ENCODE results near the gene EEF2K.

Gene EEF2K

DNA sequence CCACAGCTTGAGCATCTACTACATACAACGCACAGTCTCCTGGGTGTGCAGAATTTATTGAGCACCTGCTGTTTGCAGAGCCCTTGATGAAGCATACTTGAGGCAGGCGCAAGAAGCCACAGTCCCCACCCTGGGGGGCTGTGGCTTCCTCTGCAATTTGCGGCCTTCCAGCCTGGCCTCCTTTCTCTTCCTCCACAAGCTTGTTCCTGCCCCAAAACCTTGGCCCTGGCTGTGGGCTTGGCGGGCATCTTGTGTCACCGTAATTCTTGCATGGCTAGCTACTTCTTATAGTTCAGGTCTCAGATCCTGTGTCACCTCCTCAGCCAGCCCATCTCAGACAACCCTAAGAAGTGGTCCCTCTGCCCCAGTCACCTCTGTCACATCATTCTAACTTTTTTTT lies 47.2 kb downstream of the EEF2K start:
- no peak for DNase-seq (ENCODE audit: low read depth)

DNA sequence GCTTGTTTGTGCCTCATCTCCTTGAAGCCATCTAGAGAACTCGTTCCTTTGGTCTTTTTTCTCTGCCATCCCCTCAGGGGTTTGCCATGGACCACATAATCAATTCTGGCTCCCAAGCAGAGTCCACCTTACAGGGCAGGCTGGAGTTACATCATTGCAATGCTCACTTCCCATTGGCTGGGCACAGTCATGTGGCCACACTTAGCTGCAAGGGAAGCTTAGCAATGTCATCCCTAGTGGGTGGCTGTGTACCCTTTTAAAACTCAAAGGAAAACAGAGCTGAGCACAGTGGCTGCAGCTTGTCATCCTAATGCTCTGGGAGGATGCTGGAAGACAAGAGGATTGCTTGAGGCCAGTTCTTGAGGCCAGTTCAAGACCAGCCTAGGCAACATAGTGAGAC lies 49.3 kb downstream of the EEF2K start:
- no peak for DNase-seq (ENCODE audit: low read depth)

GRCh38 chr16:22257440-22257839 lies 51.4 kb downstream of the EEF2K start:
- DNase-seq (ENCODE audit: low read depth) = no peak

DNA sequence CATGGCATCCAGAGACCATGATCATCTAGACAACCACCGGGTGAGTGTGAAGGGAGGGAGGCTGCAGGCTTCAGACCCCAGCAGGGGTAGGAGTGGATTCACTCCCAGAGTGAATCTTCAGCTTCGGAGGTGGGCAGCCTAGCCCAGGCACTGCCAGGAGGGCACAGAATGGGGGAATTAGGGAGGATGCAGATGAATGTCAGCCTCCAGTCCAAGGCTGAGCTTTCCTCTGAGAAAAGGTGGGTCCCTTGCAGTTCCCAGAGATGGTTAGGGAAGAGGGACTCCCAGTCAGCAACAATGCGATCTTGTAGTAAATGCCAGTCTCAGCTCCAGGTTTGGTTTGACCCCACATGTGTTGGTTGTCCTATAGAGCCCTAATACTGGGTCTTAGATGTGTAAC lies 54.4 kb downstream of the EEF2K start:
- DNase-seq (ENCODE audit: low read depth) = no peak

DNA sequence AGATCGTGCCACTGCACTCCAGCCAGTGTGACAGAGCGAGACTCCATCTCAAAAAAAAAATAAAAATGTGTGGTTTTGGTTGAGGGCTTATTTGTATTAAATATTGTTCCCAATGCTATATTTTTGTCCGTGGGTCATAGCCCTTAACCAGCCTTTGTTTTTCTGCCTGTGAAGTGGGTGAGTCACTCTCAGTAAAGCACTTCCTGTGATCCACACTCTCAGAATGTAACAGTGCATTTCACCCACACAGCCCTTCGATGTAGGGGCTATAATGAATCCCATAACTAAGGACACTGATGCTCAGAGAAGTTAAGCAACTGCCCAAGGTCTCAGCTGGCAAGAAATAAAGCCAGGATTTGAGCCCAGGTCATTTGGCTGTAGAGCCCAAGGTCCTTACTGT lies 56.4 kb downstream of the EEF2K start:
- DNase-seq (ENCODE audit: low read depth) = peak; percentile 19

DNA sequence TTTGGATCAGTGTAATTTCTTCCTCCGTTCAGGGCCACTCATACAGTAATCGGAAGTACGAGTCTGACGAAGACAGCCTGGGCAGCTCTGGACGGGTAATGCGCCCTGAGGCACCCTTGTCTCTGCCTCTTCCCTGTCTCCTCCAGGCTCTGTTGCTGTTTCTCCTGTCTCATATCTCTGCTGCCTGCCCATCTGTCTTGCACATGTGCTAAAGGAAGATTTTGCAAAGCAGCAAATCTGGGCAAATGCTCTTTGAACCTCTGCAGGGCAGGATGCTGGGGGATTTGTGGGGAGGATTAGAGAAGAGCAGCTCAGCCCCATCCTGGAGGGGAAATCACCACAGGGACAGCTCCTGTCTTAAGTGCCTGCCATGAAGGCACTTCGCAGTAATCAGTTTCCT lies 58.7 kb downstream of the EEF2K start:
- DNase-seq (ENCODE audit: low read depth) = no peak

DNA sequence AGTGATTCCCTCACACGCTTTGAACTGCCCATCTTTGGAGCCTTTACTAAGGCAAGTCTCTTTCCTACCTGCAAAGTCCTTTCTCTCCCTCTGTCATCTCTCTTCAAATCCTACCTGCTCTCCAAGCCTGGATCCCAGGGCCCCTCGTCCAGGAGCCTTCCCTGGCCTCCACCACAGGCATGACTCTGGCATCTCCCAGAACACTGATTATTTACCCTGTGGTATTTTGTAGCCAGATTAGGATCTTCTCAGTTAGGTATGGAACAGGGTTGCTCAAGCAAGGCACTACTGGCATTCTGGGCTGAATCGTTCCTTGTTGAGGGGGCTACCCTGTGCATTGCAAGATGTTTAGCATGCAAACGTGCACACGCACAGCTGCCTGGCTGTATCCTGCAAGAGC lies 59.3 kb downstream of the EEF2K start:
- no peak for DNase-seq (ENCODE audit: low read depth)

GRCh38 chr16:22266546-22266945 lies 60.5 kb downstream of the EEF2K start:
- no peak for DNase-seq (ENCODE audit: low read depth)

- DNase-seq (ENCODE audit: low read depth) = no peak
Observed at GRCh38 chr16:22267764-22268163, 61.7 kb downstream of the EEF2K start.

GRCh38 chr16:22270525-22270924 lies 64.4 kb downstream of the EEF2K start:
- no peak for DNase-seq (ENCODE audit: low read depth)

DNA sequence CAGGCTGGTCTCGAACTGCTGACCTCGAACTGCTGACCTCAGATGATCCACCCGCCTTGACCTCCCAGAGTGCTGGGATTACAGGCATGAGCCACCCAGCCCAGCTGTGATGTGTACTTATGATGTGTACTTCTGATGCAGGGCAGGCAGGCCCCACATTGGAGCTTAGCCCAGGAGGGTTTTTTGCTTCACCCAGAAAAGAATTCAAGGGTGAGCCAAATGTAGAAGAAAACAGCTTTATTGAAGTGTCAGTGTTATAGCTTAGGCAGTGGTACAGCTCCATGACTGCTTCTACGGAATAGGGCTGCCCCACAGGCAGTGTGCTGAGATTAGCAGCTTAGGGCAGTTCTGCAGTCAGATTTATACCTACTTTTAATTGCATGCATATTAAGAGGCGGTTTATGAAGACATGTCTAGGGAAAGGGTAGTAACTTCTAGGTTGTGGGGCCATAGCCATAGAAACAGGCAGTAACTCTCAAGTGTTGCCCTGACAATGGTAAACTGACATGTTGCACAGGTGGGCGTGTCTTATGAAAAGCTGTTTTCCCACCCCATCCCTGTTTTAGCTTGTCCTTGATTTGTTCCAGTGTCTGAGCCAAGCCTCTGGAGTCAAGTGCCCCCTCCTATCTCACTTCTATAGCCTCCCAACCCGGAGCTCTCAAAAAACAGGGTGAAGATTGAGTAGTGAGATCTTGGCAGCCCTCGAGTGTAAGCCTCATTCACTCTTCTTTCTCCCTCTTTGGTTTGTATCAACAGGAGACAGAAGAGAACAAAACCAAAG lies 67.0 kb downstream of the EEF2K start:
- DNase-seq (ENCODE audit: low read depth) = no peak

DNA sequence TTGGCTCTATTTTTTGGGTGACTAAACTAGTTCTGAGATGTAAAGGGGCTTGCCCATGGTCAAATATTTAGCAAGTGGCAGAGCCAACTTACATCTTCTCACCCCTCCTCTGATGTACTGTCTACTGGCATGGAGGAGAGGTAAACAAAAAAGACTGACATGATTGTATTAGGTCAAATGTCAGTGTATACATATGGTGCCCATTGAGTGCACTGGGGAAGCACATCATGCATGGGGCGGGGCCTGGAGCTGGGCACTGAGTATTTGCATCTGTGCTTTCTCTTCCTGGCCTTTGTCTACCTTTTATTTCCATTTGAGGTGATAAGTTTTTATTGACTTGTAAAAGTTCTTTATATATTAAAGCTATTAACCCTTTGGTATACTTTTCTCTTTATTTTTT lies 68.8 kb downstream of the EEF2K start:
- DNase-seq (ENCODE audit: low read depth) = no peak

- DNase-seq (ENCODE audit: low read depth) = no peak
Observed at GRCh38 chr16:22278441-22279230, 72.6 kb downstream of the EEF2K start.

DNA sequence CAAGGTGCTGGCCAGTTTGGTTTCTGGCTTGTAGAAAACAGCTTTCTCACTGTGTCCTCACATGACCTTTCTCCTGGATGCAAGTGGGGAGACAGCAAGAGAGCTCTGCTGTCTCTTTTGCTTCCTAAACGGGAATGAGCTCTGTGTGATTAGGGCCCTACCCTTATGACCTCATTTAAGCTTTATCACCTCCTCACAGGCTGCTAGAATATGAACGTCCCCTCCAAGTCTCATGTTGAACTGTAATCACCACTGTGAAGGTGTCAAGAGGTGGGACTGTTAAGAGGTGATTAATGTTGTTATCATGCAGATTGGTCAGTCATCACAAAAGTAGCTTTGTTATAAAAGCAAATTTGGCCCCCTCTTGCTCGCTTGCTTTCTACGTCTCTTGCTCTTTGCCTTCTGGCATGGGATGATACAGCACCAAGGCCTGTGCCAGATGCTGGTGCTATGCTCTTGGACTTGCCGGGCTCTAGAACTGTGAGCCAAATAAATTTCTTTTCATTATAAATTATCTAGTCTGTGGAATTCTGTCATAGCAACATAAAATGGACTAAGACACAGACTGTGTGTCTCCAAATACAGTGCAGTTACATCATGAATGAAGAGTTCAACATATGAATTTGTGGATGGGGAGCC lies 76.3 kb downstream of the EEF2K start:
- no peak for DNase-seq (ENCODE audit: low read depth)

- DNase-seq (ENCODE audit: low read depth) = no peak
Observed at GRCh38 chr16:22284637-22285036, 78.6 kb downstream of the EEF2K start.

DNA sequence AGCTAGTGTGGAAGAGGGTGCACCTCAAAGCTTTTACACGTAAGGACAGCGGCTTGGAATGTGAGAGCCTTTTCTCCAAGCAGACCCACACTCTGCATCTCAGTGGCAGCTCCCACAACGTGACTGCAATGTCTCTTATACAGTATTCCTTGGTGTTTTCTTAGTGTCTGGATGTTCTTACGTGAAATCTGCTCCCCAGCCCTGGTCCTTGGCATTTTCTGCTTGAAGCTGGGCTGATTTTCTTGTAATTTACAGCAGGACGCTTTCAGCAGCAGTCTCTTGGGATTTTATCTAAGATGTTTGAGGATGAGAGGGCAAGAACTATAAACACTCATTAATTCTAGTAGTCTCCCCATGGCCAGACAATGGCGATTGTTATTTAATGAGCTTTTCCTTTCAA lies 79.0 kb downstream of the EEF2K start:
- no peak for DNase-seq (ENCODE audit: low read depth)

GRCh38 chr16:22291020-22291419 lies 84.9 kb downstream of the EEF2K start:
- DNase-seq (ENCODE audit: low read depth) = no peak

DNA sequence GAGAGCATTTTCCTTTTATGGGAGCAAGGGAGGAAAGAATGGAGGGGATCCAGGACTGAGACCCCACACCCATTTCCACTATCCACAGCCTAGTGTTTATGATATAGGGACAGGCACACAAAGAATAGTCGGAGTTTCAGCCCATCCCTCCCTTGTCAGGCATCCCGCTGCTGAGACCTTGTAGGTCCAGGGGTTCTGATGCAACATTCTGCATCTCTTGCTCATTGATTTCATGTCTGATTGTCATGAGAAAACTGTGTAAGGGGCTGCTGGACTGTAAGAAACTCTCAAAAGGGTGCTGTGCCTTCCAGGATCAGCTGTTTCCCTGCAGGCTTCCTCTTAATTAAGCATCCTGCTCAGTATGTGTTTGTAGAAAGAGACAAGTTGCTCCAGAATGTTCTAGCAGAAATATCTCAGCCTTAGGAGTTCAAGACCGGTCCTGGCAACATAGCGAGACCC lies 85.8 kb downstream of the EEF2K start:
- DNase-seq (ENCODE audit: low read depth) = no peak

DNA sequence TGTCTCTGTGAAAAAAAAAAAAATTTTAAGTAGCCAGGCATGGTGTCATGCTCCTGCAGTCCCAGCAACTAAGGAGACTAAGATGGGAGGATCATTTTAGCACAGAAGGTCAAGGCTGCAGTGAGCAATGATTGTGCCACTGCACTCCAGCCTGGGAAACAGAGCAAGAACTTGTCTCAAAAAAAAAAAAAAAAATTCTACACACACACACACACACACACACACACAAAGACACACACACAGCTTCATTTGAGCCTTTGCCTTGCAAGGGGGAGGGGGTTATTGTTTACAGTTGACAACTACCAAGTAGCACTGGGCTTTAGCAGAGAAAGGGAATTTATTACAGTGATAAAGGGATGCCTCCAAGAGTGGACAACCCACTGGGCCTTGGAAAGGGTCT lies 86.2 kb downstream of the EEF2K start:
- no peak for DNase-seq (ENCODE audit: low read depth)

- DNase-seq (ENCODE audit: low read depth) = no peak
Observed at GRCh38 chr16:22293137-22294106, 87.3 kb downstream of the EEF2K start.

DNA sequence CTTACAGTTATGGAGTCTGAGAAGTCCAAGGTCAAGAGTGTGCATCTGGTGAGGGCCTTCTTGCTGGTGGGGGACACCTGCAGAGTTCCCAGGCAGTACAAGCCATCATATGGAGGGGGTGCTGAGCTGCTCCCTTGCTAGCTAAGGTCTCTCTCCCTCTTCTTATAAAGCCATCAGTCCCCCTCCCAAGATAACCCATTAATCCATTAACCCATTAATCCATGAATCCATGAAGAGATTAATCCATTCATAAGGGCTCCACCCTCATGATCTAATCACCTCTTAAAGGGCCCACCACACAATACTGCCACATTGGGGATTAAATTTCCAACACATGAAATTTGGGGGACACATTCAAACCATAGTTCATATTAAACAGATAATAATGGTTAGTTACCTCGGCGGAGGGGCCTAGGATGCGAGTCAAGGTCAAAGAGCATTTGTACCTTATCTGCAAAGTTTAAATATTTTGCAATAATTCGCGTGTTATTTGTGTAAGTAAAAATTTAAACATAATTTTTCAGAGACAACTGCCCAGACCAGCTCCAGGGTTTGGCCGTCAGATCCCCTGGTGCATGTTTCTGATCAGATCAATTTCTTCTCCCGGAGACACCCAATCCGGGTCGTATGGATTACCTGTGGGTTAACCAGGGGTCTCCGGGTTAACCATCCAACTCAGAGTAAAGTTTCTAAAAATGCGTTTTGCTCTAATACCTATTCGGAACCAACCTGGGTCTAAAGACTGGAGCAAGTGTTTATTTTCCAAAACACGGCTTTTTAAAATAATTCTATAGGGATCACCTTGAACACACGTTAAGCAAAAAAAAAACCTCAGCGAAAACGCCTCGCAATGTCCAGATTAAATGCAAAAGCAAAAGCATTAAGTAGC lies 90.4 kb downstream of the EEF2K start:
- no peak for DNase-seq (ENCODE audit: low read depth)
